Caco-2 (cell line): ENCODE measurements around the gene TPRA1. TPM values are rescaled to one million over a fixed set of nuclear protein-coding genes. Genes with fewer than 3 reads are reported as not detected.

Source experiments
- BruUV-seq: library from RNA; stranded (reverse); fragments of 400-500 nt; replicated peaks from 2 replicates; lab custom pipeline; 2021; lab: Mats Ljungman, UMichigan
- CTCF ChIA-PET: fragments of 300-600 bp; sonication (Branson Sonifier 250); formaldehyde crosslinking; loops from one replicate; lab custom pipeline; 2022; ENCODE audit warnings: antibody characterized with exemption; lab: Charles Lee
- POLR2A ChIA-PET: fragments of 300-600 bp; sonication (Branson Sonifier 250); formaldehyde crosslinking; loops from one replicate; lab custom pipeline; 2022; ENCODE audit warnings: antibody characterized with exemption; lab: Charles Lee
- DNase-seq, 2 experiments: peaks; one replicate each; pipeline versions ENCODE4 v3.0.0 to v3.0.0-alpha.2; 2020 to 2022
- H3K27me3 ChIP-seq: replicated peaks from 2 replicates; pipeline ENCODE4 v1.6.0; 2011; ENCODE audit warnings: low read length; ENCODE audit not compliant: control insufficient read depth, insufficient read depth
- H3K36me3 ChIP-seq: 2 replicates; pipeline ENCODE4 v1.5.1; 2011; ENCODE audit warnings: low read length; ENCODE audit not compliant: control insufficient read depth, insufficient read depth
- H3K4me1 ChIP-seq: fragments of 250-450 bp; sonication (Bioruptor Pico); 2 replicates; pipeline ENCODE4 v1.5.1; 2020; ENCODE audit warnings: mild to moderate bottlenecking
- H3K4me3 ChIP-seq: 2 replicates; pipeline ENCODE4 v1.5.1; 2011; ENCODE audit warnings: low read depth, mild to moderate bottlenecking, control low read depth, low read length
- H3K9me3 ChIP-seq: fragments of 250-450 bp; sonication (Bioruptor Pico); 2 replicates; pipeline ENCODE4 v1.5.1; 2020; ENCODE audit warnings: mild to moderate bottlenecking, moderate library complexity
- H3K27ac Mint-ChIP-seq: one replicate; pipeline ENCODE4 v1.8.0; 2022; ENCODE audit warnings: mixed read lengths; ENCODE audit not compliant: unreplicated experiment
- H3K27me3 Mint-ChIP-seq: one replicate; pipeline ENCODE4 v1.8.0; 2022; ENCODE audit warnings: mixed read lengths; ENCODE audit not compliant: insufficient read depth, unreplicated experiment
- H3K36me3 Mint-ChIP-seq: one replicate; pipeline ENCODE4 v1.8.0; 2022; ENCODE audit warnings: mild to moderate bottlenecking, mixed read lengths; ENCODE audit not compliant: insufficient read depth, unreplicated experiment
- H3K4me1 Mint-ChIP-seq: one replicate; pipeline ENCODE4 v1.8.0; 2022; ENCODE audit warnings: low read depth, mixed read lengths; ENCODE audit not compliant: unreplicated experiment
- H3K4me3 Mint-ChIP-seq: one replicate; pipeline ENCODE4 v1.8.0; 2022; ENCODE audit warnings: mild to moderate bottlenecking, moderate library complexity, mixed read lengths; ENCODE audit not compliant: unreplicated experiment
- H3K9me3 Mint-ChIP-seq: one replicate; pipeline ENCODE4 v1.8.0; 2022; ENCODE audit warnings: mixed read lengths; ENCODE audit not compliant: unreplicated experiment
- CTCF ChIP-seq, 2 experiments: fragments of 200-600 bp in 1 of 2; IDR thresholded peaks; 1 replicate in 1 of 2; 2 replicates in 1 of 2; pipeline versions ENCODE4 v1.5.1 to v1.8.0; 2011 to 2022; ENCODE audit warnings: antibody characterized with exemption in 1 of 2, control low read depth in 1 of 2, inconsistent platforms in 1 of 2, low read depth in 1 of 2, low read length in 1 of 2, mild to moderate bottlenecking in 1 of 2, moderate library complexity in 1 of 2; ENCODE audit not compliant: insufficient read depth in 1 of 2, severe bottlenecking in 1 of 2, unreplicated experiment in 1 of 2
- intact Hi-C: fragments of 100-400 bp; cut with micrococcal nuclease; formaldehyde crosslinking; loops from one replicate; pipeline ENCODE4 v1.10.0; 2022; ENCODE audit not compliant: unreplicated experiment
- total RNA-seq: library from RNA; stranded (reverse); gene quantifications from 2 replicates; pipeline ENCODE4 v1.2.3, GENCODE V29; 2022

The TPRA1 gene
- total RNA-seq, 1 experiment from 2014 or later, result 34.5 TPM

DNA sequence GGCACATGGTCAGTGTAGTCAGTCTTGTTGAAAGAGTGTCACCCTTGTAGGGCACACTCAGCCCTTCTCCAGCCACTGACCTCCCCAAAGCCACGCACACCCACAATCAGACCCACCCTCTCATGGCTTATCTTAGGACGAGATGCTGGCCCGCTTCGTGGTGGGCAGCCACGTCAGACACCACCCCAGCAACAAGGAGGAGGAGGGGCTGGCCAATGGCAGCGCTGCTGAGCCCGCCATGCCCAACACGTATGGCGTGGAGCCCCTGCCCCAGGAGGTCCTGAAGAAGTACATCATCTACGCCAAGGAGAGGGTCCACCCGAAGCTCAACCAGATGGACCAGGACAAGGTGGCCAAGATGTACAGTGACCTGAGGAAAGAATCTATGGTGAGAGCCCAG, 28.4 kb upstream of the TPRA1 start:
- Histone ChIP-seq H3K36me3 (peaks cover 2% of the 10 kb centered on the region), H3K4me3 (no peak overlapping the region), H3K27me3 (no peaks in the 10 kb centered on the region), H3K4me1 (no peaks in the 10 kb centered on the region), H3K9me3 (no peaks in the 10 kb centered on the region)
- intact Hi-C loops, result no loop called here
- no peak for DNase-seq
- Mint-ChIP-seq H3K27ac (no peak overlapping the region), H3K27me3 (no peaks in the 10 kb centered on the region), H3K4me3 (no peak overlapping the region), H3K9me3 (no peaks in the 10 kb centered on the region), H3K36me3 (peaks cover 73% of the 10 kb centered on the region), H3K4me1 (no peaks in the 10 kb centered on the region)
- TF ChIP-seq CTCF (IDR thresholded peaks at IDR 0.05; ENCODE audit: insufficient read depth in 1 of 2, low read depth in 1 of 2, low read length in 1 of 2, severe bottlenecking in 1 of 2, unreplicated experiment in 1 of 2), result no peak
- ChIA-PET POLR2A (no interaction called here), CTCF (no interaction called here)
- BruUV-seq, result no TSS peak

GRCh38 chr3:127616836-127617605, 26.5 kb upstream of the TPRA1 start:
- no TSS peak for BruUV-seq

More at GRCh38 chr3:127616836-127617605, 26.5 kb upstream of the TPRA1 start:
- POLR2A ChIA-PET, result no interaction called here
- no peaks in the 10 kb centered on the region for H3K27me3 Mint-ChIP-seq
- DNase-seq, result no peak
- no peaks in the 10 kb centered on the region for H3K4me1 Mint-ChIP-seq
- Histone ChIP-seq H3K27me3 (no peaks in the 10 kb centered on the region), H3K9me3 (no peaks in the 10 kb centered on the region), H3K36me3 (peaks cover 2% of the 10 kb centered on the region), H3K4me3 (no peak overlapping the region), H3K4me1 (no peaks in the 10 kb centered on the region)
- H3K4me3 Mint-ChIP-seq, result no peak overlapping the region
- intact Hi-C loops, result no loop called here
- CTCF ChIA-PET, result interaction anchor here (0.6 kb wide), 1 partner anchor 63 kb away, joined by 4 read pairs; no protein-coding TSS in a partner anchor
- TF ChIP-seq CTCF (IDR thresholded peaks at IDR 0.05; ENCODE audit: insufficient read depth in 1 of 2, low read depth in 1 of 2, low read length in 1 of 2, severe bottlenecking in 1 of 2, unreplicated experiment in 1 of 2), result no peak
- H3K9me3 Mint-ChIP-seq, result no peaks in the 10 kb centered on the region
- no peak overlapping the region for H3K27ac Mint-ChIP-seq
- H3K36me3 Mint-ChIP-seq, result peaks cover 75% of the 10 kb centered on the region
